ENCODE results near the gene SH3BP5. TPM values are rescaled to one million over a fixed set of nuclear protein-coding genes. Genes with fewer than 3 reads are reported as not detected.

Gene SH3BP5
- total RNA-seq, 4 donors from 2014 or later: 60.2 to 90.4 (median 82.0) TPM

DNA sequence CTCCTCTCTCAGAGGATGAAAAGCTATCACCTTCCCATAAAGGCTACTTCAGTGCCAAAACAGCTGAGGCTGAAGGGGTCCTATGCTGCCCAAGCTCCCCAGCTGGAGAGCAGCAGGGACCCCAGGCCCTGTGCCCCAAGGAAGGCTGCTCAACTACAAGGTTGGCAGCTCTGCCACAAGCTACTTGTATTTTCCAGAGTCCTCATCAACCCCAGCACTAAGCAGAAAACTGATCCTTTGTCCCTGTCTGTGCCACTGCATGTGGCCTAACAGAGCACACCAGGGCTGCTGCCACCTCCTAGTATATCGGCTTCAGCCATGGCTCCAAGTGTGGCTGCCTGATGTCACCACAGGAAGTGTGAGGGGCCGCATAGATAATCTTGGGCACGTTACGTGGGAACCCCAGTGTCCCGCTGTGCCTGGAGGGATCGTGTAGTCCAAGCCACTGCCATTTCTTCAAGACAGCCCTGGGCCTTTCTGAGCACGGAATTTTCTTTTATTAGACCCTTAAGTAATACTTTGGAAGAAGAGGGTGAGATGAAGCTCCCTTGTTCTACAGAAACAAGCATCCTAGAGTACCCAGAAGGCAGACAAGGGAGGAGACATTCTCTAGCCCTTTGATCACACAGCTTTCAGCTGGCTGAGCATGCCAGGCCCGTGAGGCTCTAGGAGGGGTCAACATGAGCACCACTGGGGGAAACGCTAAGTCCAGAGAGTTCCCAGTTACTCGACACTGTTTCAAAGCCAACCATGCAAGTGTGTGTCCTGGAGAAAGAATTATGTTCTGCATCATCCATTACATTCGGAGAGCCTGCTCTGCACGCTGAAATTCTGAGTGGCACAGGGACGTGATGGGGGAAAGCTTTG is 65.6 kb downstream of the SH3BP5 start:
- Histone ChIP-seq H3K4me3 (replicated peaks in 1 of 3) (no peak overlapping the region), H3K27ac (peak overlapping the region in 2 of 3 donors; percentile 88 to 89), H3K36me3 (peaks cover 0 to 2% of the 10 kb centered on the region in 2 donors), H3K9me3 (no peaks in the 10 kb centered on the region), H3K27me3 (no peaks in the 10 kb centered on the region), H3K4me1 (peaks cover 41 to 67% of the 10 kb centered on the region in 2 donors)
- intact Hi-C loops (cut with DNase I): loop anchor here (5.0 to 10.0 kb wide), 3 partner anchors 62 to 116 kb away; partner anchors contain the start of genes CAPN7 and SH3BP5
- no peak for TF ChIP-seq POLR2A (IDR thresholded peaks at IDR 0.05)
- TF ChIP-seq, protein P1, sequence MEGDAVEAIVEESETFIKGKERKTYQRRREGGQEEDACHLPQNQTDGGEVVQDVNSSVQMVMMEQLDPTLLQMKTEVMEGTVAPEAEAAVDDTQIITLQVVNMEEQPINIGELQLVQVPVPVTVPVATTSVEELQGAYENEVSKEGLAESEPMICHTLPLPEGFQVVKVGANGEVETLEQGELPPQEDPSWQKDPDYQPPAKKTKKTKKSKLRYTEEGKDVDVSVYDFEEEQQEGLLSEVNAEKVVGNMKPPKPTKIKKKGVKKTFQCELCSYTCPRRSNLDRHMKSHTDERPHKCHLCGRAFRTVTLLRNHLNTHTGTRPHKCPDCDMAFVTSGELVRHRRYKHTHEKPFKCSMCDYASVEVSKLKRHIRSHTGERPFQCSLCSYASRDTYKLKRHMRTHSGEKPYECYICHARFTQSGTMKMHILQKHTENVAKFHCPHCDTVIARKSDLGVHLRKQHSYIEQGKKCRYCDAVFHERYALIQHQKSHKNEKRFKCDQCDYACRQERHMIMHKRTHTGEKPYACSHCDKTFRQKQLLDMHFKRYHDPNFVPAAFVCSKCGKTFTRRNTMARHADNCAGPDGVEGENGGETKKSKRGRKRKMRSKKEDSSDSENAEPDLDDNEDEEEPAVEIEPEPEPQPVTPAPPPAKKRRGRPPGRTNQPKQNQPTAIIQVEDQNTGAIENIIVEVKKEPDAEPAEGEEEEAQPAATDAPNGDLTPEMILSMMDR (IDR thresholded peaks at IDR 0.05): no peak
- DNase-seq: no peak
- 81 to 82% methylated on average over 13 of the region's 13 CpGs for WGBS, 2 donors

- Histone ChIP-seq H3K9me3 (no peaks in the 10 kb centered on the region), H3K36me3 (peaks cover 0 to 2% of the 10 kb centered on the region in 2 donors), H3K4me3 (replicated peaks in 1 of 3) (no peak overlapping the region), H3K27ac (peak overlapping the region; percentile 88 to 91 (median 89)), H3K27me3 (no peaks in the 10 kb centered on the region), H3K4me1 (peaks cover 43 to 73% of the 10 kb centered on the region in 2 donors)
- intact Hi-C loops (cut with DNase I): loop anchor here (5.0 to 10.0 kb wide), 3 partner anchors 61 to 116 kb away; partner anchors contain the start of genes CAPN7 and SH3BP5
- no peak for TF ChIP-seq POLR2A (IDR thresholded peaks at IDR 0.05)
- TF ChIP-seq, protein P1 (IDR thresholded peaks at IDR 0.05): no peak
- DNase-seq: no peak
- WGBS, 2 donors: 89 to 92% methylated on average over 17 to 19 of the region's 19 CpGs
Measured at GRCh38 chr3:15265655-15266509, 66.5 kb downstream of the SH3BP5 start.

DNA sequence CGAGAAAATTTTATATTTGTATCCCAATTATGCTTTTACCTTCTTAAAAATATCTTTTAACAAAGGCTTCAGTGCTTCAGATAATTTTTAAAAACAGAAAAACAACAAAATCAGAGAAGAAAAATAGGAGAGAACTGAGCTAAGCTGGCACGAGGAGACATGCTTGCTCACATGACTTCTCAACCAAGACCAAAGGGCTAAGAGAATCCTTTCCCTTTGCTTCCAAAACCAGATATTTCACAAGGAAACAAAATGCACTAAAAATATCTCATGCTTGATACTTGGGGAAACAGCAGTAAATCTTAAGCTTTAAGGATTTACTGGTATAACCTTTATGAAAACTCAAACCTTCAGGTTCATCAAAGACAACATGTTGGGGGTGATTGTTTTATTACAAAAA is 67.9 kb downstream of the SH3BP5 start:
- TF ChIP-seq, protein P1 (IDR thresholded peaks at IDR 0.05): no peak
- no peak for TF ChIP-seq POLR2A (IDR thresholded peaks at IDR 0.05)
- intact Hi-C loops (cut with DNase I): loop anchor here (10.0 kb wide), 1 partner anchor 60 kb away; the partner anchor contains the start of gene CAPN7
- no peak overlapping the region for H3K4me3 ChIP-seq (replicated peaks in 1 of 3)
- H3K27me3 ChIP-seq: no peaks in the 10 kb centered on the region
- 50 to 56% methylated on average over 2 of the region's 2 CpGs for WGBS, 2 donors
- peak in 1 of 2 donors; percentile 36 for DNase-seq
- peaks cover 7 to 9% of the 10 kb centered on the region in 2 donors for H3K36me3 ChIP-seq
- peaks cover 37 to 62% of the 10 kb centered on the region in 2 donors for H3K4me1 ChIP-seq
- peak overlapping the region; percentile 88 to 91 (median 89) for H3K27ac ChIP-seq
- no peaks in the 10 kb centered on the region for H3K9me3 ChIP-seq

DNA sequence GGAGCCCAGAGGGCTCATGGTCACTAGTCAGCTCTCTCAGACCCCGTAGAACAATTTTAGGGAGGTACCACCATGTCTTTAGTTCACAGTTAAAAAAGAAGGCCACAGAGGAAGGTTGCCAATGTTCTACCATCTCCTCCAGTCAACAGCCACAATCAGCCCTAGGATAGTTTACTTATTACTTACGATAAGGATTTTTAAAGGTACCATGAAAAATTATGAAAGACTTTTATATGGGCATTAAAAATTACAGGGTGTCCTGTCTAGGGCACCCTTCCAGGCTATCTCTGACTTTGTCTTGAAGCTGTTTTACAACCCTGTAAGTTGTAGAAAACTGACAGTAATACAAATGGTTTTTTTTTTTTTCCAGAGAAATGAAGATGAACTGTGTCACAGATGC is 68.5 kb downstream of the SH3BP5 start:
- TF ChIP-seq POLR2A (IDR thresholded peaks at IDR 0.05): no peak
- TF ChIP-seq, protein P1 (IDR thresholded peaks at IDR 0.05): no peak
- Histone ChIP-seq H3K27ac (peak overlapping the region; percentile 88 to 91 (median 89)), H3K36me3 (peaks cover 5 to 15% of the 10 kb centered on the region in 2 donors), H3K27me3 (no peaks in the 10 kb centered on the region), H3K4me1 (peaks cover 37 to 58% of the 10 kb centered on the region in 2 donors), H3K4me3 (replicated peaks in 1 of 3) (no peak overlapping the region), H3K9me3 (no peaks in the 10 kb centered on the region)
- intact Hi-C loops (cut with DNase I): loop anchor here (10.0 kb wide), 1 partner anchor 59 kb away; the partner anchor contains the start of gene CAPN7
- 74 to 82% methylated on average over 2 of the region's 2 CpGs for WGBS, 2 donors
- DNase-seq: no peak

Measured in thyroid gland (tissue), 4 donors.